WTC11 (cell line): ENCODE results near the gene PFKFB4.

Experiments
- CREB1 ChIP-seq: sonication (generic); formaldehyde crosslinking; IDR thresholded peaks from 2 replicates; pipeline ENCODE4 v1.8.0; 2023; ENCODE audit warnings: mild to moderate bottlenecking, missing genetic modification reagents
- JAZF1 ChIP-seq: fragments of 250-450 bp; sonication (Bioruptor Pico); IDR thresholded peaks from 2 replicates; pipeline ENCODE4 v1.9.0; 2021; ENCODE audit warnings: moderate library complexity, mild to moderate bottlenecking, inconsistent platforms
- SP1 ChIP-seq: sonication (generic); formaldehyde crosslinking; conservative IDR thresholded peaks from 2 replicates; pipeline ENCODE4 v1.8.1; 2022; ENCODE audit warnings: missing genetic modification reagents
- TEAD4 ChIP-seq: sonication (generic); formaldehyde crosslinking; IDR thresholded peaks from 2 replicates; pipeline ENCODE4 v1.8.0; 2022; ENCODE audit warnings: mild to moderate bottlenecking, missing genetic modification reagents
- TF ChIP-seq, protein P1 (sequence below): fragments of 200-600 bp; IDR thresholded peaks from 2 replicates; pipeline ENCODE4 v1.8.0; 2022; ENCODE audit warnings: antibody characterized with exemption
- TF ChIP-seq, protein P2 (sequence below): fragments of 250-450 bp; sonication (Bioruptor Pico); IDR thresholded peaks from 2 replicates; pipeline ENCODE4 v2.1.2; 2022; ENCODE audit warnings: mild to moderate bottlenecking, moderate library complexity
- TF ChIP-seq, protein P3 (sequence below): sonication (generic); formaldehyde crosslinking; IDR thresholded peaks from 2 replicates; pipeline ENCODE4 v1.8.1; 2022; ENCODE audit warnings: low read depth, mild to moderate bottlenecking, moderate library complexity, missing genetic modification reagents, borderline replicate concordance
- TF ChIP-seq, protein P4 (sequence below): sonication (generic); formaldehyde crosslinking; conservative IDR thresholded peaks from 2 replicates; pipeline ENCODE4 v1.8.1; 2022; ENCODE audit warnings: mild to moderate bottlenecking, missing genetic modification reagents
- TF ChIP-seq, protein P5 (sequence below): sonication (generic); formaldehyde crosslinking; IDR thresholded peaks from 2 replicates; pipeline ENCODE4 v1.8.1; 2023; ENCODE audit warnings: mild to moderate bottlenecking, missing genetic modification reagents, moderate library complexity
- TF ChIP-seq, protein P6 (sequence below): sonication (generic); formaldehyde crosslinking; IDR thresholded peaks from 2 replicates; pipeline ENCODE4 v1.8.0; 2022; ENCODE audit warnings: mild to moderate bottlenecking, missing genetic modification reagents
- TF ChIP-seq, protein P7 (sequence below): sonication (generic); formaldehyde crosslinking; IDR thresholded peaks from 2 replicates; pipeline ENCODE4 v1.8.0; 2022; ENCODE audit warnings: mild to moderate bottlenecking, missing genetic modification reagents
- TF ChIP-seq, protein P8 (sequence below): sonication (generic); formaldehyde crosslinking; IDR thresholded peaks from 2 replicates; pipeline ENCODE4 v1.8.1; 2022; ENCODE audit warnings: low read depth, missing genetic modification reagents, borderline replicate concordance

DNA sequence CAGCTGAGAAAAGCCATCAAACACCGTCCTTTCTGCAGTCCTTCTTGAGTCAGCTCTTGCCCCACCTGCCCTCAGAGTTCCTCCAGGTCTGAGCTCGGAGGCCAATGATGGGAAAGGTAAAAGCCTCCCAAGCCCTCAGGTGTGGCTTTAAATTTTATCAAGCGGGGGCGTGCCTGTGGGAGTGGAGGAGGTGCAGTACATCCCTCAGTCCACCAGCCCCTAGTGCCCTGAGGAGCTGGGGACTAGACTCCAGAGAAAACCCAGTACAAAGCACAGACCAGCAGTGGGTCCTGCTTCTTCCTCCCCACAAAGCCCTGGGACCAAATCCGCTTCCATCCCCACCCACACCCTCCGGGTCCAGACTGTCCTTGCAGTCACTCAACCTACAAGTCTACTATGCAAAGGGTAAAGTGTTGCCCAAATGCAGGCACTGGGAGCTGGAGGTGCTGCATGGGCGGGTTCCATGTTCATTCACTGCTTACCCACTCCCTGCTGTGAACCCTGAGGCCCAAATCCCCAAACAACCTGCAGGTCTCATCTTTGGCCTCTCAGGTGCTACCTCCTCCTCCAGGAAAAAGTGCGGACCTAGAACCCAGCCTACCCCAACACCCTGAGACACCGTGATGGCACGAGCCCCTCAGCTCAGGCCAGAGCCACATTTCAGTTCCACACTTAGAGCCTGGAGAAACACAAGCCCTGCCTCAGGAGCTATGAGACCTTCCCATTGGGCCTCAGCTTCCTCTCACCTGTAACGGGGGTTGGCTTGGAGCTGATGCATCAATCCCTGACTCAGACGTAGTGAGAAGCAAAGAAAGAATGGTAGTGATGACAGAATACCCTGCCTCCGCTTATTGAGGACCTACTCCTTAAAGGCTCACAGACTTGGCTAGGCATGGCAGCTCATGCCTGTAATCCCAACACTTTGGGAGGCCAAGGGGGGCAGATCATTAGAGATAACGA lies 2.4 kb downstream of the PFKFB4 start:
- TF ChIP-seq, protein P1, sequence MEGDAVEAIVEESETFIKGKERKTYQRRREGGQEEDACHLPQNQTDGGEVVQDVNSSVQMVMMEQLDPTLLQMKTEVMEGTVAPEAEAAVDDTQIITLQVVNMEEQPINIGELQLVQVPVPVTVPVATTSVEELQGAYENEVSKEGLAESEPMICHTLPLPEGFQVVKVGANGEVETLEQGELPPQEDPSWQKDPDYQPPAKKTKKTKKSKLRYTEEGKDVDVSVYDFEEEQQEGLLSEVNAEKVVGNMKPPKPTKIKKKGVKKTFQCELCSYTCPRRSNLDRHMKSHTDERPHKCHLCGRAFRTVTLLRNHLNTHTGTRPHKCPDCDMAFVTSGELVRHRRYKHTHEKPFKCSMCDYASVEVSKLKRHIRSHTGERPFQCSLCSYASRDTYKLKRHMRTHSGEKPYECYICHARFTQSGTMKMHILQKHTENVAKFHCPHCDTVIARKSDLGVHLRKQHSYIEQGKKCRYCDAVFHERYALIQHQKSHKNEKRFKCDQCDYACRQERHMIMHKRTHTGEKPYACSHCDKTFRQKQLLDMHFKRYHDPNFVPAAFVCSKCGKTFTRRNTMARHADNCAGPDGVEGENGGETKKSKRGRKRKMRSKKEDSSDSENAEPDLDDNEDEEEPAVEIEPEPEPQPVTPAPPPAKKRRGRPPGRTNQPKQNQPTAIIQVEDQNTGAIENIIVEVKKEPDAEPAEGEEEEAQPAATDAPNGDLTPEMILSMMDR: no peak
- TF ChIP-seq, protein P2, sequence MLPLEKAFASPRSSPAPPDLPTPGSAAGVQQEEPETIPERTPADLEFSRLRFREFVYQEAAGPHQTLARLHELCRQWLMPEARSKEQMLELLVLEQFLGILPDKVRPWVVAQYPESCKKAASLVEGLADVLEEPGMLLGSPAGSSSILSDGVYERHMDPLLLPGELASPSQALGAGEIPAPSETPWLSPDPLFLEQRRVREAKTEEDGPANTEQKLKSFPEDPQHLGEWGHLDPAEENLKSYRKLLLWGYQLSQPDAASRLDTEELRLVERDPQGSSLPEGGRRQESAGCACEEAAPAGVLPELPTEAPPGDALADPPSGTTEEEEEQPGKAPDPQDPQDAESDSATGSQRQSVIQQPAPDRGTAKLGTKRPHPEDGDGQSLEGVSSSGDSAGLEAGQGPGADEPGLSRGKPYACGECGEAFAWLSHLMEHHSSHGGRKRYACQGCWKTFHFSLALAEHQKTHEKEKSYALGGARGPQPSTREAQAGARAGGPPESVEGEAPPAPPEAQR (CRISPR knock-in tag): no peak
- TF ChIP-seq SP1 (CRISPR knock-in tag): no peak
- TF ChIP-seq, protein P3, sequence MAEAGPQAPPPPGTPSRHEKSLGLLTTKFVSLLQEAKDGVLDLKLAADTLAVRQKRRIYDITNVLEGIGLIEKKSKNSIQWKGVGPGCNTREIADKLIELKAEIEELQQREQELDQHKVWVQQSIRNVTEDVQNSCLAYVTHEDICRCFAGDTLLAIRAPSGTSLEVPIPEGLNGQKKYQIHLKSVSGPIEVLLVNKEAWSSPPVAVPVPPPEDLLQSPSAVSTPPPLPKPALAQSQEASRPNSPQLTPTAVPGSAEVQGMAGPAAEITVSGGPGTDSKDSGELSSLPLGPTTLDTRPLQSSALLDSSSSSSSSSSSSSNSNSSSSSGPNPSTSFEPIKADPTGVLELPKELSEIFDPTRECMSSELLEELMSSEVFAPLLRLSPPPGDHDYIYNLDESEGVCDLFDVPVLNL (CRISPR knock-in tag): no peak
- TF ChIP-seq, protein P4, sequence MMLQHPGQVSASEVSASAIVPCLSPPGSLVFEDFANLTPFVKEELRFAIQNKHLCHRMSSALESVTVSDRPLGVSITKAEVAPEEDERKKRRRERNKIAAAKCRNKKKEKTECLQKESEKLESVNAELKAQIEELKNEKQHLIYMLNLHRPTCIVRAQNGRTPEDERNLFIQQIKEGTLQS: no peak
- TF ChIP-seq, protein P5, sequence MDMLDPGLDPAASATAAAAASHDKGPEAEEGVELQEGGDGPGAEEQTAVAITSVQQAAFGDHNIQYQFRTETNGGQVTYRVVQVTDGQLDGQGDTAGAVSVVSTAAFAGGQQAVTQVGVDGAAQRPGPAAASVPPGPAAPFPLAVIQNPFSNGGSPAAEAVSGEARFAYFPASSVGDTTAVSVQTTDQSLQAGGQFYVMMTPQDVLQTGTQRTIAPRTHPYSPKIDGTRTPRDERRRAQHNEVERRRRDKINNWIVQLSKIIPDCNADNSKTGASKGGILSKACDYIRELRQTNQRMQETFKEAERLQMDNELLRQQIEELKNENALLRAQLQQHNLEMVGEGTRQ (CRISPR knock-in tag): no peak
- no peak for TF ChIP-seq TEAD4 (CRISPR knock-in tag)
- TF ChIP-seq, protein P6, sequence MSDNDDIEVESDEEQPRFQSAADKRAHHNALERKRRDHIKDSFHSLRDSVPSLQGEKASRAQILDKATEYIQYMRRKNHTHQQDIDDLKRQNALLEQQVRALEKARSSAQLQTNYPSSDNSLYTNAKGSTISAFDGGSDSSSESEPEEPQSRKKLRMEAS: no peak
- TF ChIP-seq, protein P7, sequence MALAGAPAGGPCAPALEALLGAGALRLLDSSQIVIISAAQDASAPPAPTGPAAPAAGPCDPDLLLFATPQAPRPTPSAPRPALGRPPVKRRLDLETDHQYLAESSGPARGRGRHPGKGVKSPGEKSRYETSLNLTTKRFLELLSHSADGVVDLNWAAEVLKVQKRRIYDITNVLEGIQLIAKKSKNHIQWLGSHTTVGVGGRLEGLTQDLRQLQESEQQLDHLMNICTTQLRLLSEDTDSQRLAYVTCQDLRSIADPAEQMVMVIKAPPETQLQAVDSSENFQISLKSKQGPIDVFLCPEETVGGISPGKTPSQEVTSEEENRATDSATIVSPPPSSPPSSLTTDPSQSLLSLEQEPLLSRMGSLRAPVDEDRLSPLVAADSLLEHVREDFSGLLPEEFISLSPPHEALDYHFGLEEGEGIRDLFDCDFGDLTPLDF (CRISPR knock-in tag): no peak
- TF ChIP-seq, protein P8, sequence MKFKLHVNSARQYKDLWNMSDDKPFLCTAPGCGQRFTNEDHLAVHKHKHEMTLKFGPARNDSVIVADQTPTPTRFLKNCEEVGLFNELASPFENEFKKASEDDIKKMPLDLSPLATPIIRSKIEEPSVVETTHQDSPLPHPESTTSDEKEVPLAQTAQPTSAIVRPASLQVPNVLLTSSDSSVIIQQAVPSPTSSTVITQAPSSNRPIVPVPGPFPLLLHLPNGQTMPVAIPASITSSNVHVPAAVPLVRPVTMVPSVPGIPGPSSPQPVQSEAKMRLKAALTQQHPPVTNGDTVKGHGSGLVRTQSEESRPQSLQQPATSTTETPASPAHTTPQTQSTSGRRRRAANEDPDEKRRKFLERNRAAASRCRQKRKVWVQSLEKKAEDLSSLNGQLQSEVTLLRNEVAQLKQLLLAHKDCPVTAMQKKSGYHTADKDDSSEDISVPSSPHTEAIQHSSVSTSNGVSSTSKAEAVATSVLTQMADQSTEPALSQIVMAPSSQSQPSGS (CRISPR knock-in tag): no peak
- no peak for TF ChIP-seq JAZF1 (CRISPR knock-in tag)
- no peak for TF ChIP-seq CREB1 (CRISPR knock-in tag)
